GM21576 (cell line): ENCODE data around the gene GPATCH3.
"Not testable (repeated sequence)": the region's sequence is repeated elsewhere in the genome, so short reads cannot be mapped to it uniquely, and the experiment has no call there.

ENCODE experiments used
- ATAC-seq: cut with Tn5 transposase; IDR thresholded peaks from one replicate; pipeline ENCODE4 v1.9.1; 2021; ENCODE audit warnings: mild to moderate bottlenecking, moderate library complexity; ENCODE audit not compliant: unreplicated experiment

The GPATCH3 gene

DNA sequence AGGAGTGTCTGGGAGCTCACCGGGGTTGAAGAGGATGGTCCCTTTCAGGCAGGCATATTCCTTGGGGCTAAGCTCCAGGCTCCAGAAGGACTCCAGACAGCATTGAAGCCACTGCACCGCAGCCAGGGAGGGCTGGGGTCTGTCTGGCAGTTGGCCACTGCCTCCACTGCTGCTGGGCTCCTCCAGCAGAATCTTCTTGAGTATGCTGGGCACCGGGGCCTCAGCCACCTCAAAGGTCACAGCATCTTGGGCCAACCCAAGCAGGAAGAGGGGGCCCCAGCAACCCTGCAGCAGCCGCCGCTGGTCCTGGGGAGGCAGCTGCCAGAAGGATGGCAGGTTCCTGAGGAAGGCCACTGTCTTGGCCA lies 13.1 kb upstream of the GPATCH3 start:
- no peak for ATAC-seq

DNA sequence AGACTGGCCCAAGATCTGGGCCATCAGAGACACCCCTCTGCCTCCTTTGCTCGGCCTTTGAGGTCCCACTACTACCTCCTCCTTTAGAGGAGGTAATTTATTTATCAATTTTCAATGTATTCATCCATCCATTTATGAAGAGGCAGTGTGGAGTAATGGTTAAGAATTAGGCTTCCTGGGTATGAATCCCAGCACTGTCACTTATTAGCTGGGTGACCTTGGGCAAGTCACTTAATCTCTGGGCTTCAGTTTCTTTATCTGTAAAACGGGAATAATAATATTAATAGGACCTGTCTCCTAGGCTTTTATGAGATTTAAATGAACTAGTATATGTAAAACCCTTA lies 11.9 kb upstream of the GPATCH3 start:
- ATAC-seq: no peak

GRCh38 chr1:26911399-26912146 lies 11.3 kb upstream of the GPATCH3 start:
- ATAC-seq: no peak

DNA sequence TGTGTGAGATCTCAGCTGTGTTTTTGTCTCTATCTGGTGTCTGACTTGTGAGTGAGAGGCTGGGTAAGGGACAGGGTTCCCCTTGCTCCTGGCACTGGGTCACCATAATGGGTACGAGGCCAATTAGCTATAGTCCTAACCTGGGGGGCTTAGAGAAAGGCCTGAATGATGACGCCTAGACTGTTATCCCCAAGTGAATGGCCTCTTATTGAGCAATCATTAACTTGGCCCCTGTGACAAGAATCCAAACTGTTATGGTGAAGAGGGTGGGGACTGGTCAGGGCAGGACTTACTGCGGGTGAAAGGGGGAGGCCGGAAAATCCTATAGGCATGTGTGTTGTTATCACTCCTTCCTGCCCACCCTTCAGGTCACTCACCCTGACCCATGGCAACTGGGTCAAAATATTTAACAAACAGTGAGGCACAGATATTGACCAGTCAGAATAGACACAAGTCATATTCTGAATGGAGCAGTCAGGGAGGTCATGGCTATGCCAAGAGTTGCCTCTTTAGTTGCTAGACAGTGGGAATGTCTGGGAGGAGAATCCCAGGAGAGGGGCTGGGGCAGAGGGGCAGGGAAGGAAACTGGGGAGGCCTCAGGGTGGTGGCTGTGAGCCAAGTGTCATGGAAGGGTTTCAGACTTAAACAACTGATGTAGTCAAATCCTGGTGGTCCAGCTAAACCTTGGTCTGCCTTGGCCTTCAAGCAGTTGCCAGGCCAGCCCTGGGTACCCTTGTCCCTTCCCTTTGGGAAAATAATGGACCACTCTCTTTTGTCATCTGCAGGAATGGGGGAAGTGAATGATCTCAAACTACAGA lies 10.3 kb upstream of the GPATCH3 start:
- ATAC-seq: no peak

- no peak for ATAC-seq
These were observed 9.7 kb upstream of the GPATCH3 start for GRCh38 chr1:26909951-26910342.

GRCh38 chr1:26907071-26907917 lies 7.0 kb upstream of the GPATCH3 start:
- ATAC-seq: no peak

GRCh38 chr1:26900815-26901511 lies 696 bp upstream of the GPATCH3 start:
- ATAC-seq: no peak

- no peak for ATAC-seq
These were observed 2.9 kb downstream of the GPATCH3 start for GRCh38 chr1:26897351-26897750.

GRCh38 chr1:26894263-26894662 lies 6.0 kb downstream of the GPATCH3 start:
- no peak for ATAC-seq

GRCh38 chr1:26890467-26890796 lies 9.8 kb downstream of the GPATCH3 start:
- peak; percentile 20 for ATAC-seq

GRCh38 chr1:26889551-26890466 lies 10.5 kb downstream of the GPATCH3 start, which contains the start of gene GPN2:
TSS of gene GPN2 (minus strand) at chr1:26890283. CDS start at chr1:26890096, 187 bp downstream.
- peak; percentile 82 for ATAC-seq

- ATAC-seq: no peak
These were observed 12.0 kb downstream of the GPATCH3 start for GRCh38 chr1:26888231-26888630.

DNA sequence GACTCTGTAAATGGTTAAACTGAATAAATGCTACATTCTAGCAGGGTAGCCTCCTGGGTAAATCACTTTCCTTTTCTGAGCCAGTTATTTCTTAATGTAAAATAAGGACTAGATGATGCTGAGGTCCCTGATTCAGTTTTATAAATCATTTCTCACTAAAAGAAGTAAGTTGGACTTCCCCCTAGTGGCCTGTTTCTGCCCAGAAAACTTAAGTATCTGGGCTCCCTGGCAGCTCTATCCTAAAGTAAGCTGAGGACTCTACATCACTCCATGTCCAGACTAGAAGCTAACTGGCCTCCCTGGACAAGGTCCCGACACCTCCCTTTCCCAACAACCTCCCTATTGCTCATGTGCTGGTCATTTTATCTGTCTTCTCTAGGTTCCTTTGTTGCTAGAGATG lies 13.1 kb downstream of the GPATCH3 start:
- ATAC-seq: no peak

- no peak for ATAC-seq
These were observed 17.4 kb downstream of the GPATCH3 start for GRCh38 chr1:26882696-26883463.

DNA sequence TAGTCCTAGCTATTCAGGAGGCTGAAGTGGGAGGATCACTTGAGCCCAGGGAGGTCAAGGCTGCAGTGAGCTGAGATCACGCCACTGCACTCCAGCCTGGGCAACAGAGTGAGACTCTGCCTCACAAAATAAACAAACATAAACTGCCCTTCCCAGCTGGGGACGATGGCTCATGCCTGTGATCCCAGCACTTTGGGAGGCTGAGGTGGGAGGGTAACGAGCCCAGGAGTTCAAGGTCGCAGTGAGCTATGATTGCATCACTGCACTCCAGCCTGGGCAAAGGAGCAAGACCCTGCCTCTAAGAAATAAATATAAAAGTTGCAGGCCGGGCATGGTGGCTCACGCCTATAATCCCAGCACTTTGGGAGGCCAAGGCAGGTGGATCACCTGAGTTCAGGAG lies 18.7 kb downstream of the GPATCH3 start:
- ATAC-seq: not testable (repeated sequence)

GRCh38 chr1:26879793-26880192 lies 20.5 kb downstream of the GPATCH3 start:
- no peak for ATAC-seq

- ATAC-seq: no peak
These were observed 22.9 kb downstream of the GPATCH3 start for GRCh38 chr1:26877326-26877725.

DNA sequence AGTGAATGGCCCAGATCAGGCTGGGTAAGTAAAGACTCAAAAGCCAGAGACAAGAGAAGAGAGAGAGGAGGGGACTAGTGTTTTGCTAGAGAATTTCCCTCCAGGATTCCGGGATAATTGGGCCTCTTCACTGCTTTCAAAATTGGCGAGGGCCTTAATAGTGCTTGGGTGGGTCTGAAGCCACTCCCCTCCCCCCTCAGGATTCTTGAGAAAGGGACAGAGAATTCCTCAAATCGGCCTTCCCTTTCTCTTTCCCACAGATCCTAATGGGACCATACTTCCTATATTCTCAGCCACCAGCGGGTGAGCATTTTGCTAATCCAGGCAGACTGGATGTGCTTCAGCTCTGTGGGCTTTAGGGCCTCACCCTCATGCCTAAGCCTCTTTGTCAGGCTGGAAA lies 25.4 kb downstream of the GPATCH3 start:
- no peak for ATAC-seq

GRCh38 chr1:26873097-26873496 lies 27.2 kb downstream of the GPATCH3 start:
- not testable (repeated sequence) for ATAC-seq
